GM12872 (cell line): ENCODE data around the gene HYOU1.

ENCODE experiments used
- CTCF ChIP-seq: IDR thresholded peaks from 3 replicates; pipeline ENCODE4 v1.5.1; 2011; ENCODE audit warnings: low read depth, mild to moderate bottlenecking, low read length, moderate library complexity; ENCODE audit not compliant: insufficient read depth

HYOU1 gene

GRCh38 chr11:119047205-119047604 lies 9.8 kb downstream of the HYOU1 start:
- no peak for TF ChIP-seq CTCF

GRCh38 chr11:119046489-119046888 lies 10.5 kb downstream of the HYOU1 start:
- TF ChIP-seq CTCF = no peak

GRCh38 chr11:119044708-119045107 lies 12.3 kb downstream of the HYOU1 start:
- TF ChIP-seq CTCF = peak; percentile 49

- no peak for TF ChIP-seq CTCF
Measured at GRCh38 chr11:119042927-119043326, 14.1 kb downstream of the HYOU1 start.

GRCh38 chr11:119041821-119042514 lies 15.0 kb downstream of the HYOU1 start:
- no peak for TF ChIP-seq CTCF

- no peak for TF ChIP-seq CTCF
Measured at GRCh38 chr11:119038884-119039283, 18.1 kb downstream of the HYOU1 start.

GRCh38 chr11:119034813-119035212 lies 22.2 kb downstream of the HYOU1 start:
- TF ChIP-seq CTCF = no peak
